Measurements from ENCODE around the gene CDC42BPA.

Gene CDC42BPA

GRCh38 chr1:226948996-226949395 is 369.3 kb downstream of the CDC42BPA start:
- H3K4me1 ChIP-seq = peaks cover 46% of the 10 kb centered on the region
- no peak overlapping the region for H3K4me3 ChIP-seq
- no peak overlapping the region for H3K9ac ChIP-seq
- H3K4me2 ChIP-seq = no peak overlapping the region
- no peaks in the 10 kb centered on the region for H3K27me3 ChIP-seq
- H3K36me3 ChIP-seq = peaks cover 33% of the 10 kb centered on the region
- peaks cover 100% of the 10 kb centered on the region for H4K20me1 ChIP-seq
- H3K27ac ChIP-seq = no peak overlapping the region
- no peak for TF ChIP-seq Cebpa-rat (IDR thresholded peaks at IDR 0.05)
- peaks cover 6% of the 10 kb centered on the region; the same call in 1 of the 2 replicates for H3K9me3 ChIP-seq

- peaks cover 46% of the 10 kb centered on the region for H3K4me1 ChIP-seq
- H3K27me3 ChIP-seq = no peaks in the 10 kb centered on the region
- peaks cover 6% of the 10 kb centered on the region; the same call in 1 of the 2 replicates for H3K9me3 ChIP-seq
- no peak for TF ChIP-seq Cebpa-rat (IDR thresholded peaks at IDR 0.05)
- no peak overlapping the region for H3K4me3 ChIP-seq
- no peak overlapping the region for H3K9ac ChIP-seq
- H3K27ac ChIP-seq = no peak overlapping the region
- no peak overlapping the region for H3K4me2 ChIP-seq
- peaks cover 100% of the 10 kb centered on the region for H4K20me1 ChIP-seq
- peaks cover 31% of the 10 kb centered on the region for H3K36me3 ChIP-seq
Observed at GRCh38 chr1:226948480-226948879, 369.8 kb downstream of the CDC42BPA start.

- Histone ChIP-seq H3K4me3 (no peak overlapping the region), H3K27ac (no peak overlapping the region), H3K4me2 (no peak overlapping the region), H3K9me3 (peaks cover 6% of the 10 kb centered on the region; the same call in 1 of the 2 replicates), H3K36me3 (peaks cover 31% of the 10 kb centered on the region), H3K9ac (no peak overlapping the region), H3K27me3 (no peaks in the 10 kb centered on the region), H4K20me1 (peaks cover 100% of the 10 kb centered on the region), H3K4me1 (peaks cover 46% of the 10 kb centered on the region)
- no peak for TF ChIP-seq Cebpa-rat (IDR thresholded peaks at IDR 0.05)
Observed at GRCh38 chr1:226948051-226948450, 370.2 kb downstream of the CDC42BPA start.

GRCh38 chr1:226946841-226947240 is 371.5 kb downstream of the CDC42BPA start:
- H3K27ac ChIP-seq = no peak overlapping the region
- H3K4me1 ChIP-seq = peaks cover 46% of the 10 kb centered on the region
- peaks cover 31% of the 10 kb centered on the region for H3K36me3 ChIP-seq
- no peaks in the 10 kb centered on the region for H3K27me3 ChIP-seq
- H3K4me3 ChIP-seq = no peak overlapping the region
- H3K9me3 ChIP-seq = peaks cover 6% of the 10 kb centered on the region; the same call in 1 of the 2 replicates
- no peak for TF ChIP-seq Cebpa-rat (IDR thresholded peaks at IDR 0.05)
- H3K4me2 ChIP-seq = no peak overlapping the region
- no peak overlapping the region for H3K9ac ChIP-seq
- H4K20me1 ChIP-seq = peaks cover 100% of the 10 kb centered on the region

- Histone ChIP-seq H3K4me2 (no peak overlapping the region), H3K4me1 (peaks cover 48% of the 10 kb centered on the region), H3K36me3 (peaks cover 31% of the 10 kb centered on the region), H3K27me3 (no peaks in the 10 kb centered on the region), H3K9me3 (peaks cover 6% of the 10 kb centered on the region; the same call in 1 of the 2 replicates), H3K9ac (no peak overlapping the region), H3K4me3 (no peak overlapping the region), H4K20me1 (peaks cover 96% of the 10 kb centered on the region), H3K27ac (no peak overlapping the region)
- TF ChIP-seq Cebpa-rat (IDR thresholded peaks at IDR 0.05) = no peak
Observed at GRCh38 chr1:226946285-226946684, 372.0 kb downstream of the CDC42BPA start.

- H3K27ac ChIP-seq = no peak overlapping the region
- H3K9ac ChIP-seq = no peak overlapping the region
- no peaks in the 10 kb centered on the region for H3K27me3 ChIP-seq
- no peak overlapping the region for H3K4me2 ChIP-seq
- no peak overlapping the region for H3K4me3 ChIP-seq
- peaks cover 92% of the 10 kb centered on the region for H4K20me1 ChIP-seq
- H3K36me3 ChIP-seq = peaks cover 31% of the 10 kb centered on the region
- peaks cover 6% of the 10 kb centered on the region; the same call in 1 of the 2 replicates for H3K9me3 ChIP-seq
- peaks cover 52% of the 10 kb centered on the region for H3K4me1 ChIP-seq
- no peak for TF ChIP-seq Cebpa-rat (IDR thresholded peaks at IDR 0.05)
Observed at GRCh38 chr1:226945858-226946245, 372.4 kb downstream of the CDC42BPA start.

- H3K4me2 ChIP-seq = no peak overlapping the region
- no peak overlapping the region for H3K4me3 ChIP-seq
- no peaks in the 10 kb centered on the region for H3K27me3 ChIP-seq
- TF ChIP-seq Cebpa-rat (IDR thresholded peaks at IDR 0.05) = no peak
- H3K9me3 ChIP-seq = peaks cover 6% of the 10 kb centered on the region; the same call in 1 of the 2 replicates
- H3K36me3 ChIP-seq = peaks cover 30% of the 10 kb centered on the region
- H4K20me1 ChIP-seq = peaks cover 86% of the 10 kb centered on the region
- no peak overlapping the region for H3K9ac ChIP-seq
- peaks cover 58% of the 10 kb centered on the region for H3K4me1 ChIP-seq
- H3K27ac ChIP-seq = no peak overlapping the region
Observed at GRCh38 chr1:226945106-226945857, 373.0 kb downstream of the CDC42BPA start.

- Histone ChIP-seq H3K4me1 (peaks cover 64% of the 10 kb centered on the region), H3K4me2 (peak overlapping the region; percentile 39), H4K20me1 (peaks cover 73% of the 10 kb centered on the region)
Observed at GRCh38 chr1:226943927-226944326, 374.4 kb downstream of the CDC42BPA start.

GRCh38 chr1:226943156-226943555 is 375.1 kb downstream of the CDC42BPA start:
- Histone ChIP-seq H3K36me3 (peaks cover 9% of the 10 kb centered on the region; the same call in 1 of the 2 replicates), H3K27me3 (no peaks in the 10 kb centered on the region), H3K4me2 (peak overlapping the region; percentile 98; the same call in 1 of the 2 replicates), H3K4me3 (no peak overlapping the region), H3K9me3 (peaks cover 5% of the 10 kb centered on the region; the same call in 1 of the 2 replicates), H3K4me1 (peaks cover 72% of the 10 kb centered on the region), H3K27ac (no peak overlapping the region), H4K20me1 (peaks cover 65% of the 10 kb centered on the region), H3K9ac (no peak overlapping the region)
- TF ChIP-seq Cebpa-rat (IDR thresholded peaks at IDR 0.05) = no peak

More at GRCh38 chr1:226943927-226944326, 374.4 kb downstream of the CDC42BPA start:
- H3K27me3 ChIP-seq = no peaks in the 10 kb centered on the region
- TF ChIP-seq Cebpa-rat (IDR thresholded peaks at IDR 0.05) = no peak
- no peak overlapping the region for H3K4me3 ChIP-seq
- peaks cover 6% of the 10 kb centered on the region; the same call in 1 of the 2 replicates for H3K9me3 ChIP-seq
- H3K36me3 ChIP-seq = peaks cover 16% of the 10 kb centered on the region; the same call in 1 of the 2 replicates
- 0 out of 2 replicates have a peak overlapping the region, but pooled peaks have one; percentile 22 for H3K27ac ChIP-seq
- no peak overlapping the region for H3K9ac ChIP-seq

- peak overlapping the region; percentile 98 for H3K4me2 ChIP-seq
Observed at GRCh38 chr1:226942392-226942791, 375.9 kb downstream of the CDC42BPA start.

More at GRCh38 chr1:226942392-226942791, 375.9 kb downstream of the CDC42BPA start:
- peaks cover 57% of the 10 kb centered on the region for H4K20me1 ChIP-seq
- no peak overlapping the region for H3K4me3 ChIP-seq
- TF ChIP-seq Cebpa-rat (IDR thresholded peaks at IDR 0.05) = no peak
- no peaks in the 10 kb centered on the region for H3K9me3 ChIP-seq
- H3K4me1 ChIP-seq = peaks cover 76% of the 10 kb centered on the region
- no peaks in the 10 kb centered on the region for H3K27me3 ChIP-seq
- 0 out of 2 replicates have a peak, but pooled peaks cover 5% of the 10 kb centered on the region for H3K36me3 ChIP-seq
- H3K9ac ChIP-seq = no peak overlapping the region
- H3K27ac ChIP-seq = no peak overlapping the region

Data from BLaER1 (cell line).